Measurements from ENCODE around the gene SAP30L.
A peak's percentile ranks its signal among the peaks of the same experiment; 100 is the strongest.

Gene SAP30L

DNA sequence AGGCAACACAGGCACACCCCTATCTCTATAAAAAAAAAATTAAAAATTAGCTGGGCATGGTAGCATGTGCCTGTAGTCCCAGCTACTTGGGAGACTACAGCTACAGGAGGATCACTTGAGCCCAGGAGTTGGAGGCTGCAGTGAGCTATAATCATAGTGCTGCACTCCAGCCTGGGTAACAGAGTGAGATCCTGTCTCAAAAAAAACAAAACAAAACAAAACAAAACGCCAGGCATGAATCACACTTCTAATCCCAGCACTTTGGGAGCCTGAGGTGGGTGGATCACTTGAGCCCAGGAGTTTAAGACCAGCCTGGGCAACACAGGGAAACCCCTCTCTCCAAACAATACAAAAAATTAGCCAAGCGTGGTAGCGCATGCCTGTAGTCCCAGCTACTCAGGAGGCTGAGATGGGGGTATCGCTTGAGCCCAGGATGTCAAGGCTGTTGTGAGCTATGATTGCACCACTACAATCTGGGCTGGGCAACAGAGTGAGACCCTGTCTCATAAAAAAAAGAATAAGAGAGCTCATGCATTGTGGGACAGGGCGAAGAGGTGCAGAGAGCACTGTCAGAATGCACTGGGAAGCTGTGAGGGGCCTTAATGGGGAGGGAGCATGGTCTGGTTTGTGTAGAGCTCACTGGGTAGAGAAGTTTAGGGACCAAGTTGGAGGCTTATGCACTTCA is 8.4 kb upstream of the SAP30L start:
- H3K36me3 ChIP-seq (ENCODE audit: control insufficient read depth in 2 of 2, insufficient read depth in 2 of 2, low read length in 2 of 2): peaks cover 25 to 46% of the 10 kb centered on the region in 2 donors
- H3K4me1 ChIP-seq (ENCODE audit: control insufficient read depth in 2 of 2, insufficient read depth in 2 of 2, low read length in 2 of 2): no peaks in the 10 kb centered on the region
- H3K9ac ChIP-seq (ENCODE audit: low read depth in 1 of 2, low read length in 2 of 2): no peak overlapping the region
- H3K27ac ChIP-seq (ENCODE audit: low read depth in 2 of 2, low read length in 2 of 2): no peak overlapping the region
- H3K27me3 ChIP-seq (ENCODE audit: control insufficient read depth in 2 of 2, insufficient read depth in 2 of 2, low read length in 2 of 2): no peaks in the 10 kb centered on the region
- H3K9me3 ChIP-seq (ENCODE audit: control insufficient read depth in 2 of 2, low read length in 2 of 2): no peaks in the 10 kb centered on the region
- H3K4me3 ChIP-seq (ENCODE audit: low read length in 2 of 2): no peak overlapping the region

- Histone ChIP-seq H3K27me3 (ENCODE audit: control insufficient read depth in 2 of 2, insufficient read depth in 2 of 2, low read length in 2 of 2) (no peaks in the 10 kb centered on the region), H3K9me3 (ENCODE audit: control insufficient read depth in 2 of 2, low read length in 2 of 2) (no peaks in the 10 kb centered on the region), H3K9ac (ENCODE audit: low read depth in 1 of 2, low read length in 2 of 2) (no peak overlapping the region), H3K4me1 (ENCODE audit: control insufficient read depth in 2 of 2, insufficient read depth in 2 of 2, low read length in 2 of 2) (peaks cover 7% of the 10 kb centered on the region in 2 donors), H3K27ac (ENCODE audit: low read depth in 2 of 2, low read length in 2 of 2) (no peak overlapping the region), H3K36me3 (ENCODE audit: control insufficient read depth in 2 of 2, insufficient read depth in 2 of 2, low read length in 2 of 2) (peaks cover 27 to 48% of the 10 kb centered on the region in 2 donors), H3K4me3 (ENCODE audit: low read length in 2 of 2) (no peak overlapping the region)
Observed at GRCh38 chr5:154440540-154440939, 5.3 kb upstream of the SAP30L start.

GRCh38 chr5:154442801-154443200 is 3.0 kb upstream of the SAP30L start:
- peaks cover 21 to 32% of the 10 kb centered on the region in 2 donors for H3K36me3 ChIP-seq (ENCODE audit: control insufficient read depth in 2 of 2, insufficient read depth in 2 of 2, low read length in 2 of 2)

DNA sequence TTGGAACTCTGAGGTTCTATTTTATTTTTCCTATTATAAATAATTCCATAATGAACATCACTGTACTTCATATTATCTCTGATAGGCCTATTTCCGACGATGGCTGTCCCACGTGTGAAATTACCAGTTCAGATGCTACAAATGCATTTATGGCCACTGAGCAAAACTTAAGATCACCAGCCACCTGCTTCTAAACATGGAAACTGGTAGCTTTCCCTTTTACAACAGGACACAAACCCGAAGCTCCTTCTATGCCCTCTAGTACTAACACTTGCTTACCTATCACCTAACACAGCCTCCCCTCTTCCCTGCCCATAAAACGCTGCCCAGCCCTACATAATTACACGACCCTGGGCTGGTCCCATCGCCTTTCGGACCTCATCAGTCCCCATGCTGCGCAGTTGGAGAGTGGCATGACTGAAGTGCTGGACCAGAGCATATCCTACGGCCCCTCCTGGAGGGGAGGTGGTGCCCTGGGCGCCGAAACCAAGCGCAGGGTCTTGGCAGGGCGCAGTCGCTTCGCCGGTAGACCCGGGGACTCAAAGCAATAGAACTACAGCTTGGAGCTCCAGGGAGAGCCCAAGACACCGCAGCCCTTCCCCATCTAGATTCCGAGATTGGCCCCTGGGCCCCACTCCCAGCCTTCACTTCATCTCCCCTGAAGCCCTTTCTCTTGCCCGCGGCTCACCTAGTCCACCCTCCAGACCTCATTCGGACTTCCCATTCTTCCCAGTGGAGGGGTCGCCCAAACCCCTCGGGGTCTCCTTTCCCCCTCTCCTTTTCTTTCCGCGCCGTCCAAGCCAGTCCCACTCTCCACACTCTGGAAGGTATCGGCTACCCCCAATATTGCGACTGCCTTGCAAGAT is 1.0 kb upstream of the SAP30L start:
- Histone ChIP-seq H3K9ac (ENCODE audit: low read depth in 1 of 2, low read length in 2 of 2) (peak overlapping the region; percentile 70 to 84), H3K36me3 (ENCODE audit: control insufficient read depth in 2 of 2, insufficient read depth in 2 of 2, low read length in 2 of 2) (peaks cover 17 to 21% of the 10 kb centered on the region in 2 donors), H3K27me3 (ENCODE audit: control insufficient read depth in 2 of 2, insufficient read depth in 2 of 2, low read length in 2 of 2) (no peaks in the 10 kb centered on the region), H3K4me3 (ENCODE audit: low read length in 2 of 2) (peak overlapping the region; percentile 72 to 92), H3K27ac (ENCODE audit: low read depth in 2 of 2, low read length in 2 of 2) (peak overlapping the region; percentile 57 to 84), H3K4me1 (ENCODE audit: control insufficient read depth in 2 of 2, insufficient read depth in 2 of 2, low read length in 2 of 2) (peaks cover 15 to 16% of the 10 kb centered on the region in 2 donors), H3K9me3 (ENCODE audit: control insufficient read depth in 2 of 2, low read length in 2 of 2) (no peaks in the 10 kb centered on the region)

More at GRCh38 chr5:154442801-154443200, 3.0 kb upstream of the SAP30L start:
- H3K27ac ChIP-seq (ENCODE audit: low read depth in 2 of 2, low read length in 2 of 2): no peak overlapping the region
- H3K4me1 ChIP-seq (ENCODE audit: control insufficient read depth in 2 of 2, insufficient read depth in 2 of 2, low read length in 2 of 2): peaks cover 10 to 15% of the 10 kb centered on the region in 2 donors
- H3K9ac ChIP-seq (ENCODE audit: low read depth in 1 of 2, low read length in 2 of 2): no peak overlapping the region
- H3K27me3 ChIP-seq (ENCODE audit: control insufficient read depth in 2 of 2, insufficient read depth in 2 of 2, low read length in 2 of 2): no peaks in the 10 kb centered on the region
- no peaks in the 10 kb centered on the region for H3K9me3 ChIP-seq (ENCODE audit: control insufficient read depth in 2 of 2, low read length in 2 of 2)
- no peak overlapping the region for H3K4me3 ChIP-seq (ENCODE audit: low read length in 2 of 2)

DNA sequence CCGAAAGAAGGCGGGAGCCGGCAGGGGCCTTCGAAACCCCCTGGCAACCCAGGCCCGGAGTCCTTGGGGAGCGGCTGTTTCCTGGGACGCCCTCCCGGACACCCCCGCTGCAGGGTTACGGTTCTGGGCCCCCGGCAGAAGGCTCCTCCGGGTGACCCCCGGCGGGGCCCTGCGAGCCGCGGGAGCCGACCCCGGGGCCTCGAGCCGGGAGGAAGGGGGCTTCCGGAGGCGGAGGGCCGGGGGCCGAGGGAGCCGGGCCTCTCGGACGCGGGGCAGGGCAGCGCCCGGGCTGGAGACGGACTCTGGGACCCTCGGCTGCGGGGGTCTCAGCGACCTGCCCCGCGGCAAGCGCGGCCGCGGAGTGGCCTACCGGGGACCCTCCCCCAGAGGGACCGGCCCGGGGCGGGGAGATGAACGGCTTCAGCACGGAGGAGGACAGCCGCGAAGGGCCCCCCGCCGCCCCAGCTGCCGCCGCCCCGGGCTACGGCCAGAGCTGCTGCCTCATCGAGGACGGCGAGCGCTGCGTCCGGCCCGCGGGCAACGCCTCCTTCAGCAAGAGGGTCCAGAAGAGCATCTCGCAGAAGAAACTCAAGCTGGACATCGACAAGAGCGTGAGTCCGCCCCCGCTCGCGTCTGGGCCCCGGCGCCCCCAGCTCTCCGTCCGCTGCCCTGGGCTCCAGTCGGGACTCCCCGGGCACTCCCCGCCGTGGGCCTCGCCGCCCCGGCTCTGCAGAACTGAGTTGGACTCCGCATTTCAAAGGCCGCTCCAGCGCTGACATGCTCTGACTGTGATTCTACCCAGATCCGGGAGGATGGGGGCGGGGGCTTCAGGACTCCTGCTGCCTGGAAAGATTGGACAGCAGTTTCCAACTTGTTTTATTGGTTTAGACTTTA is 645 bp downstream of the SAP30L start:
- Histone ChIP-seq H3K9me3 (ENCODE audit: control insufficient read depth in 2 of 2, low read length in 2 of 2) (no peaks in the 10 kb centered on the region), H3K4me3 (ENCODE audit: low read length in 2 of 2) (peak overlapping the region; percentile 72 to 92), H3K36me3 (ENCODE audit: control insufficient read depth in 2 of 2, insufficient read depth in 2 of 2, low read length in 2 of 2) (peaks cover 14 to 23% of the 10 kb centered on the region in 2 donors), H3K27ac (ENCODE audit: low read depth in 2 of 2, low read length in 2 of 2) (peak overlapping the region; percentile 37 to 74), H3K4me1 (ENCODE audit: control insufficient read depth in 2 of 2, insufficient read depth in 2 of 2, low read length in 2 of 2) (peaks cover 15 to 16% of the 10 kb centered on the region in 2 donors), H3K27me3 (ENCODE audit: control insufficient read depth in 2 of 2, insufficient read depth in 2 of 2, low read length in 2 of 2) (no peaks in the 10 kb centered on the region), H3K9ac (ENCODE audit: low read depth in 1 of 2, low read length in 2 of 2) (peak overlapping the region; percentile 68 to 77)

GRCh38 chr5:154447089-154447725 is 1.4 kb downstream of the SAP30L start:
- H3K9ac ChIP-seq (ENCODE audit: low read depth in 1 of 2, low read length in 2 of 2): peak overlapping the region; percentile 63 to 77
- no peaks in the 10 kb centered on the region for H3K9me3 ChIP-seq (ENCODE audit: control insufficient read depth in 2 of 2, low read length in 2 of 2)
- peaks cover 12 to 23% of the 10 kb centered on the region in 2 donors for H3K36me3 ChIP-seq (ENCODE audit: control insufficient read depth in 2 of 2, insufficient read depth in 2 of 2, low read length in 2 of 2)
- peak overlapping the region; percentile 72 to 92 for H3K4me3 ChIP-seq (ENCODE audit: low read length in 2 of 2)
- no peaks in the 10 kb centered on the region for H3K27me3 ChIP-seq (ENCODE audit: control insufficient read depth in 2 of 2, insufficient read depth in 2 of 2, low read length in 2 of 2)
- H3K27ac ChIP-seq (ENCODE audit: low read depth in 2 of 2, low read length in 2 of 2): no peak overlapping the region
- H3K4me1 ChIP-seq (ENCODE audit: control insufficient read depth in 2 of 2, insufficient read depth in 2 of 2, low read length in 2 of 2): peaks cover 15 to 16% of the 10 kb centered on the region in 2 donors

GRCh38 chr5:154449786-154450185 is 4.0 kb downstream of the SAP30L start:
- H3K9ac ChIP-seq (ENCODE audit: low read depth in 1 of 2, low read length in 2 of 2): no peak overlapping the region
- peaks cover 11% of the 10 kb centered on the region in 2 donors for H3K4me1 ChIP-seq (ENCODE audit: control insufficient read depth in 2 of 2, insufficient read depth in 2 of 2, low read length in 2 of 2)
- peaks cover 25 to 43% of the 10 kb centered on the region in 2 donors for H3K36me3 ChIP-seq (ENCODE audit: control insufficient read depth in 2 of 2, insufficient read depth in 2 of 2, low read length in 2 of 2)
- H3K9me3 ChIP-seq (ENCODE audit: control insufficient read depth in 2 of 2, low read length in 2 of 2): no peaks in the 10 kb centered on the region
- no peaks in the 10 kb centered on the region for H3K27me3 ChIP-seq (ENCODE audit: control insufficient read depth in 2 of 2, insufficient read depth in 2 of 2, low read length in 2 of 2)
- no peak overlapping the region for H3K4me3 ChIP-seq (ENCODE audit: low read length in 2 of 2)
- H3K27ac ChIP-seq (ENCODE audit: low read depth in 2 of 2, low read length in 2 of 2): no peak overlapping the region

DNA sequence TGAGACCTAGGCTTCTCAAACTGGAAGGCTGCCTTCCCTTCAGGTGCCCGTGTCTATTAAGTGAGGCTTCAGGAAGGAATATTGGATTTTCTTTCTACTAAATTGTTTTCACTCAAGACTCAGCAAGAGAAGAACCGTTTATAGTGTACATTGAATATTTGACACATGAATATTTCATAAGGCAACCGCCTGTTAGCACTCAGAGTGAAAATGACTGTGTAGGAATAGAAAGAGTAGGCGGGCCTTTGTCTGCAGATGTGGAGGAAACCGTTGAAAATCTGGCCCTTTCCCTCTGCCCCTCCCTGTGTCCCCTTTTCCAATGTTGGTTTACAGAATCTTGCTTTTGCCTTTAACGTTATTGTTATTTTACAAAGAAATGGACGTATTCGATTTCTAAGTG is 6.2 kb downstream of the SAP30L start:
- Histone ChIP-seq H3K27me3 (ENCODE audit: control insufficient read depth in 2 of 2, insufficient read depth in 2 of 2, low read length in 2 of 2) (no peaks in the 10 kb centered on the region), H3K9ac (ENCODE audit: low read depth in 1 of 2, low read length in 2 of 2) (no peak overlapping the region), H3K9me3 (ENCODE audit: control insufficient read depth in 2 of 2, low read length in 2 of 2) (no peaks in the 10 kb centered on the region), H3K27ac (ENCODE audit: low read depth in 2 of 2, low read length in 2 of 2) (no peak overlapping the region), H3K4me3 (ENCODE audit: low read length in 2 of 2) (no peak overlapping the region), H3K36me3 (ENCODE audit: control insufficient read depth in 2 of 2, insufficient read depth in 2 of 2, low read length in 2 of 2) (peaks cover 41 to 63% of the 10 kb centered on the region in 2 donors), H3K4me1 (ENCODE audit: control insufficient read depth in 2 of 2, insufficient read depth in 2 of 2, low read length in 2 of 2) (peaks cover 7 to 8% of the 10 kb centered on the region in 2 donors)

DNA sequence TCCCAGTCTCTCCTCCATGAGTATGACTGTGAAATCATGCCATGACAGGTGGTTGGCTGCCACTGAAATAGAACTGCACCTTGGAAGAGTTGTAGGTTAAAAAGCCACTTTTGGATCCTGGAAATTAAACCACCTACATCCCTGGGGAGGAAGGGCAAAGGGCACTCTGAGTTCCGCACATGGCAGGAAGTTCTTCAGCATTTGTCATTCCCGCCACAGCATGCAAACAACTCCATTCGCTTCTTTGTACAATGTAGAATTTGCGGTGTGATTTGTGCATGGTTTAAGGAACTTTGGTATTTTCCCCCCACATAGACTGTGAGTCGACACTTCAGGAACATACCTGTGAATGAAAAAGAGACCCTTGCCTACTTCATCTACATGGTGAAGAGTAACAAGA is 9.8 kb downstream of the SAP30L start:
- Histone ChIP-seq H3K27ac (ENCODE audit: low read depth in 2 of 2, low read length in 2 of 2) (no peak overlapping the region), H3K36me3 (ENCODE audit: control insufficient read depth in 2 of 2, insufficient read depth in 2 of 2, low read length in 2 of 2) (peaks cover 53 to 74% of the 10 kb centered on the region in 2 donors), H3K27me3 (ENCODE audit: control insufficient read depth in 2 of 2, insufficient read depth in 2 of 2, low read length in 2 of 2) (no peaks in the 10 kb centered on the region), H3K9ac (ENCODE audit: low read depth in 1 of 2, low read length in 2 of 2) (no peak overlapping the region), H3K4me3 (ENCODE audit: low read length in 2 of 2) (no peak overlapping the region), H3K4me1 (ENCODE audit: control insufficient read depth in 2 of 2, insufficient read depth in 2 of 2, low read length in 2 of 2) (no peaks in the 10 kb centered on the region), H3K9me3 (ENCODE audit: control insufficient read depth in 2 of 2, low read length in 2 of 2) (no peaks in the 10 kb centered on the region)
